GM12875 (cell line): ENCODE measurements around the gene CELF2.

Experiments used
- H3K4me3 ChIP-seq: one replicate; pipeline ENCODE4 v1.5.1; 2011; ENCODE audit warnings: low read depth, low read length, control low read depth
- TF ChIP-seq, protein P1 (sequence below): IDR thresholded peaks from 2 replicates; pipeline ENCODE4 v1.5.1; 2011; ENCODE audit warnings: low read depth, mild to moderate bottlenecking, control low read depth, inconsistent platforms, low read length, moderate library complexity, borderline replicate concordance; ENCODE audit not compliant: insufficient read depth

The CELF2 gene

DNA sequence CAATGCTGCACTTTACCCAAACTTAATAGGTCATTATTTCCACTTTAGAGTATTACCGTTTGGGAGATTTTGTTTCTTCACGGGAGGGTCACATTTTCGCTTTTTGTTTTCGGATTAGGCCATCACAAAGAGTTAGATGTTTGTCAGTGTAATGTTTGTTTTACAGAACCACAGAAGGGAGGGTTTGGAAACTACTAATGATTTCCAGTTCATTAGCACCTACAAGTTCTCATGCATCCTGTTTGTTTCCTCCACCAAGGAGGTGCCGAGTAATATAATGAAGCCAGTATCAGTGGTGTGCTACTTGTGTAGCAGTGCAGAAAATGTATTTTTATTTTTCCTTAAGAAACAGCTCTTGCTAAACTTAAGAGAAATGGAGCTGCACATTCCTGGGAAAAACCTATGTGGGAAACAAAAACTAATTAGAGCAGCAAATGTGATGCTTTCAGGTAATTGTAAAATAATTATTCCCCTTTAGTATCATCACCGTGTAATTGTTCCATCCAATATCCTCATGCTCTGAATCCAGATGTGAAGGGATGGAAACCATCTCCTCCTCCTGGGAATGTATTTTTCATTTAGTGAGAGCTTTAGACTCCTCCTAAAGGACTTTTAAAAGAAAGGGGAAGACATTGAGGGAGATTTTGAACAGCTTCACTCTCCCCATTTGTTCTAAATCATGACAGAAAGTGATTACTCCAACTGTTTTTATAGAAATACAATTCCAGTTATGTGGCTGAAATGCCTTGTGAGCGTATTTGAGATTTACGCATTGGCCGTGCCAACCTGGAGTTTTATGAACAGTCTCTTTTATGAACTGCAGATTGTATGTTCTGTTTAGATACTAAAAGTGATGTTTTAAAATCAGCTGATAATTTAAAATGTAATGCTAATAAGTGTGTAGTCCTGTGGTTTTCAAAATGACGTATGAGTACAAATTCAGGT is 5.6 kb downstream of the CELF2 start:
- TF ChIP-seq, protein P1, sequence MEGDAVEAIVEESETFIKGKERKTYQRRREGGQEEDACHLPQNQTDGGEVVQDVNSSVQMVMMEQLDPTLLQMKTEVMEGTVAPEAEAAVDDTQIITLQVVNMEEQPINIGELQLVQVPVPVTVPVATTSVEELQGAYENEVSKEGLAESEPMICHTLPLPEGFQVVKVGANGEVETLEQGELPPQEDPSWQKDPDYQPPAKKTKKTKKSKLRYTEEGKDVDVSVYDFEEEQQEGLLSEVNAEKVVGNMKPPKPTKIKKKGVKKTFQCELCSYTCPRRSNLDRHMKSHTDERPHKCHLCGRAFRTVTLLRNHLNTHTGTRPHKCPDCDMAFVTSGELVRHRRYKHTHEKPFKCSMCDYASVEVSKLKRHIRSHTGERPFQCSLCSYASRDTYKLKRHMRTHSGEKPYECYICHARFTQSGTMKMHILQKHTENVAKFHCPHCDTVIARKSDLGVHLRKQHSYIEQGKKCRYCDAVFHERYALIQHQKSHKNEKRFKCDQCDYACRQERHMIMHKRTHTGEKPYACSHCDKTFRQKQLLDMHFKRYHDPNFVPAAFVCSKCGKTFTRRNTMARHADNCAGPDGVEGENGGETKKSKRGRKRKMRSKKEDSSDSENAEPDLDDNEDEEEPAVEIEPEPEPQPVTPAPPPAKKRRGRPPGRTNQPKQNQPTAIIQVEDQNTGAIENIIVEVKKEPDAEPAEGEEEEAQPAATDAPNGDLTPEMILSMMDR: no peak
- H3K4me3 ChIP-seq: no peak overlapping the region

DNA sequence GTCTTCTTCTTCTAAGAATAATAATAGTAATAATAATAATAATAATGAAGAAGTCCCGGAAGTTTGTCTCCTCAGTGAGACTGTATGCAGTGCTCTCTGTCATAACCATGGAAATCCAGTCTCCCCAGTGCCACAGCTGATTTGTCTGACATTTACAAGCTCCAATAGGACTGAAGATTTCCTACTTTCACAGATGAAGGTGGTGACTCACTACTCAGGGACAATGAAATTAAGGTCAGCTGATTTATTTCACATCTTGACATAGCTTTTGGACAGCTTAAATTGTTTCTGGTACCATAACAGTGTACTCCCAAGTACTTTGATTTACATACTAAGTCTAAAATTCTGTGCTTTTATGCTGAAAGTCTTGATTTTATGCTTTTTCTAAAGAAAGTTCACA is 6.9 kb downstream of the CELF2 start:
- no peak overlapping the region for H3K4me3 ChIP-seq
- TF ChIP-seq, protein P1: no peak

DNA sequence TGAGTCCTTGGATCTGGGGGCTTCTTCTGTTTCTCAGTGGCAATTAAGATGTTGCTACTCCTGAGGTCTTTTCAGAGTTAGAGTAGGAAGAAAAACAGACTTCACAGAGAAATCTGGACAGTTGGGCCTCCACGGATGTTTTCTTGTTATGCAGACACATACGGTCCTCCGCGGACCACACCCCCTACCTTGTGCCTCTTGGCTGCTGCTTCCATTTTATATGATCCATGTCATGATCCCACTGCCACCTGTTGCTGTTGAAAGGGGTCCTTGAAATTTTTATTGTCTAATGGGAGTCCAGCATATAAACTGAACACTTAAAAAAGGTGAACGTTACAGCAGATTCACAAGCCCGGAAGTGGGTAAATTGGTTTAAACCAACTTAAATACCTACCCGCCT is 8.3 kb downstream of the CELF2 start:
- TF ChIP-seq, protein P1: no peak

DNA sequence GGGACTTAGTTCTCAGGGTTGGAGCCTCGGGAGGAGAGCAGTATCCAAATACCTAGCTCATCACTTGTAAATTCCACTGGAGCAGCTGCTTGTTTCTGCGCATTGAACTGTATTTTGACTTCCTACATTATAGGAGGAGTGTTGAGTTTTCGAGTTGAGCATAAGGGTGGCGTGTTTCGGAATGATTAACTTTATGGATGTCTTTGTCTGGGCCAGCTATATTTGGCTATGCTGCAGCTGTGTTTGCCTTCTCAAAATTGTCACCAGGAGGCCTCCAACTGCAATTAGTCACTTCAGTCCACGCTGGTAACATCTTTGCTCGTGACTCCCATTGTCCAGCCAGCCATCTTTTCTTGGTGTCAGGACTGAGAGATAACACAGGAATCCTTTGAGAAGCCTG is 9.1 kb downstream of the CELF2 start:
- TF ChIP-seq, protein P1: no peak
- no peak overlapping the region for H3K4me3 ChIP-seq

More for the DNA sequence above, 8.3 kb downstream of the CELF2 start:
- H3K4me3 ChIP-seq: no peak overlapping the region

DNA sequence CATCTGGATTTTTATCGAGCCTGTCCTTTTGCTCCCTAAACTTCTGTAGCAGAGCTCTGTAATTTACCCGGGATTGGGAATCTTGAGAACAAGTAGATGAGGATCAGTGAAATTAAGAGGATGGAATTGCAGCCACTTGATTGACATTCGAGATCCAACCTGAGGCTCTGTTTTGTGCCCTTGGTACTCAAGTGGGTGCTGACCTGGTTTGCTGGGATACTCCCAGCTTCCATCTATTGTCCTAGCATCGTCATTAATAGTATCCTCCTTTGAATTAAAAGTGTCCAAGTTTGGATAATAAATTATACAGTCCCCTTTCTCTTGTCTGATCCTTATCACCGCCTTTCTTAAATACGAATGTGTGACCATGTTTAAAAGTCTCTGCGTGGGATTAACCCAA is 17.1 kb downstream of the CELF2 start:
- TF ChIP-seq, protein P1: no peak
- no peak overlapping the region for H3K4me3 ChIP-seq

DNA sequence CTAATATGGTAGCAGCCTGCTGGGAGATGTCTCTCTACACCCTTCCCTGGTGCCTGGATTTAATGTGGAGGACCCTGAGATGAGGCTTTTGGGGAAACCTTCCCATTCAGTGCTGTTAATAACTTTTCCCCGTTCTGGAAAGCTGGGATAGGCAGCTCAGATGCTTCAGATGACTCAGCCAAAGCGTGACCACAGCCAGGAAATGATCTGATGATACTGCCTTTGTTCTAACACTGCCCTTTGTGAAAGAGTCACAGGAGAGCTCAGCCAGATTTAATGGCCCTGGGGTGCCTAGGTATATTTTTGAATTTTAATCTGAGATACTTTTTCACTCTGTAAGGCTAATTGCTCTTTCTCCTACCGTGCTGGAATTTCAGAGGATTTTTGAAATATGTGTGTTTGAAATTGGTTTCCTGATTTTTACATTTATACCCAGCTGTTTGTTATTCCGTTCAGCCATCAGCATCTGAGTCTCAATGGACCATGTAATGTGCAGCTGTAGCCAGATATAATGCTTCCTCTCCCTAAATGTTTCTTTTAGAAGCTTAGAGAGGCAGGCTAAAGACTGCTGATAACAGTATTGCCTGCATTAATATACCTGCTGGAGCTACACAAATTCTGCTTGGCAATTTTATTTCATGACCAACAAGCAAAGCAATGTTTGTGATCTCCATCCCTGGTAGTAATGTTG is 17.8 kb downstream of the CELF2 start:
- TF ChIP-seq, protein P1: no peak
- H3K4me3 ChIP-seq: no peak overlapping the region
